Tongue (tissue), 2 donors: Measurements from ENCODE around the gene BRSK1. TPM values are rescaled to one million over a fixed set of nuclear protein-coding genes. Genes with fewer than 3 reads are reported as not detected.

Experiments
- DNase-seq: peaks from one replicate; pipeline ENCODE4 v3.0.0-alpha.2; 2015
- total RNA-seq: library from RNA; depleted of rRNA; stranded (reverse); fragments of >200 nt; gene quantifications from one replicate; pipeline ENCODE4 v1.2.3, GENCODE V29; 2014

BRSK1 gene
- total RNA-seq, 1 donor from 2014 or later = 5.0 TPM

DNA sequence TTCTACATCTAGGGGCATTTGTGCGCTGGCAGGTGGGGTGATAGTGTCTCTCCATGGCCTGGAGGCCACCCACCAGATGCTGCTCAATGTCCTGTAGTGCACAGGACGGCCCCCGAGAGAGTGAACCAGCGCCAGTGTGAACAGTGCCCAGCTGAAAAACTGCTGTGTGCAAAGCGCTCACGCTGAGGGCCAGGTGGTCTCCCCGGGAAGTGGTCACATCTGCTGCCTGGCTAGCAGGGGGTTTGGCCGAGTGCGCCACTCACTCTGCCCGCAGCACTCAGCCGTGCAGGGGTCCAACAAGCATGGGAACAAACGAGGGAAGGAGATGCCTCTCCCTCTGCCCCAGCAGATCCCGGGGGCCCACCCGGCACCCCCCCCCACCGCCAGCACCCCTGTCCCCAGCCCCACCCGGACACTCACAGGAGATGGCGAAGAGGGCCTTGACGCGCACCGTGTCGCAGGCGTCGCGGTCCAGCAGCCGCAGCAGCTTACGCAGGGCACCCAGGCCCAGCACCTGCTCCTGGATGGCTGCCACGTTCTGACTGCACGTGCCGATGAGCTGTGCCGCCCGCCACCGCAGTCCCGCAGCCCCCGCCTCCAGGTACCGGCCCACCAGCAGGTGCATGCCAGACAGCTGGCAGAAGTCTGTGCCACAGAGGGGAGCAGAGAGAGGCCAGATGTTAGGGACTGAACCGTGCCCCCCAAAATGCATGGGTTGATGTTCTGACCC is 9.7 kb upstream of the BRSK1 start:
- DNase-seq = no peak

DNA sequence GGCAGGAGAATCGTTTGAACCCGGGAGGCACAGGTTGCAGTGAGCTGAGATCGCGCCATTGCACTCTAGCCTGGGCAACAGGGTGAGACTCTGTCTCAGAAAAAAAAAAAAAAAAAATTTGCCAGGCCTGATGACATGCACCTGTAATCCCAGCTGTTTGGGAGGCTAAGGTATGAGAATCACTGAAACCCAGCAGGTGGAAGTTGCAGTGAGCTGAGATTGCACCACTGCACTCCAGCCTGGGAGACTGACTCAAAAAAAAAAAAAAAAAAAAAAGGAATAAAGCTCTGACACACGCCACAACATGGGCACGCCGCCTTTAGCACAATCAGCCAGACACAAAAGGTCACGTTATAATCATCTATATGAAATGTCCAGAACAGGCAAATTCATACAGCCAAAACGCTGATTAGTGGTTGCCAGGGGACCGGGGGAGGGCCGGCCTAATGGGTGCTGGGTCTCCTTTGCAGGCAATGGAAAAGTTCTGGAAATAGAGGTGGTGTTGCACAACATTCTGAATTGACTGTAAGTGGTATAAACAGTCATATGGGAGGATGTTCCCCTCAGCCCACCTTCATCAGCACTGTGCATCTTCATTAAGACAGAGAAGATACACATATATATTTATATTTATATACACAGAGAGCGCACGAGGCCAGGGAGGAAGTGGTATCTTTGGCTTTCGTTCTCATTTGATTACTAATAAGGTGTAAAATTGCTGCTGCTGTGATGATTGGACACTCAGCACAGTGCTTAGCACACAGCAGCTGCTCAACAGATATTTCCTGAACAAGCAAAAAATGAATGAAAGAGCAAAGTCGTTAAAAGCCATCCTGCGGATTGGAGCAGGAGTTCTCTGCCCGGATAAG is 7.7 kb upstream of the BRSK1 start:
- DNase-seq = no peak

DNA sequence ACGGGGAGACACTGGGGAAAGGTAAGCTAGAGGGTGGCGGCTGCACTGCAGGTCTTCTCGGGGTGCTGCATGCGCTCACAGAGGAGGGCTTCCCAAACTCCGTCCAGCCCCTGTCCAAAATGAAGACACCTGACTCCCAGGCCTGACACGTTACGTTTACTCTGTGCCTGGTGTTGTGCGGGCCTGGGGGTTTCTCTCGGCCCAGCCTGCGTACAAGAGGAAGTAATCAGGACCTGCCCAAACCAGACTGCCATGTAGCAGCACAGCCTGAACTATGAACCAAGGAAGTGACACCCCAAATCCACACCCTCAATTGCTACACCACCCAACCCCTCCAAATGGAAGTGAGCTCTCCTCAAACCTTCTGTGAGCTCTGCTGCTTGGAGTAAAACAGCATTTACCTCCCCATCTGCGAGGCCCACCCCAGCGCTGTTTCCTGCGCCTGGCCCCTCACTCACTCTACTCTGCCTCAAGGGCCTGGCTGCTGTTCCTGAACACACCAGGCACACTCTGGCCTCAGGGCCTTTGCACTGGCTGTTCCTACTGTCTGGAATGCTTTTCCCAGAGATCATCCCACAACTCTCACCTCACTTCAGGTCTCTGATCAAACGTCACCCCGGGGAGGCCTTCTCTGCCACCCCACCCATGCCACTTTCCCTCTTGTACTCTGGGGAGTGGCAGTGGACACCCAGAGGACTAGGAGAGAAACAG is 6.9 kb upstream of the BRSK1 start:
- no peak for DNase-seq

DNA sequence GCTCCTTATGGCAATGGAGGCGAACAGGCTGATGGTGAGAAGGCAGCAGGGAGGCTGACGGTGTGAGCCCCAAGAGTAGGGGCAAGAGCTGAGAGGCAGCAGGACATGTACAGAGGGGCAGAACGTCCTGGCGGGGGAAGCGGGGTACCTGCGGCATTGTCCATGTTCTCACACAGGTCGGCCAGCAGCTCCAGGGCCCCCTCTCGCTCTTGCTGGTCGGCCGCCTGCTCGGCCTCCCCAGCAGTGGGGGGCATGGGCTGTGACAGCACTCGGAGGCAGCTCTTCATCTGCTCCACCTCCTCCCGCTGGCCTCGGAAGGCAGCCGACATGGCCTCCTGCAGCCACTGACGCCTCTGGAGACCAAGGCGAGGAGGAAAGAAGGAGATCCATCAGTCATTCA is 6.3 kb upstream of the BRSK1 start:
- no peak for DNase-seq

DNA sequence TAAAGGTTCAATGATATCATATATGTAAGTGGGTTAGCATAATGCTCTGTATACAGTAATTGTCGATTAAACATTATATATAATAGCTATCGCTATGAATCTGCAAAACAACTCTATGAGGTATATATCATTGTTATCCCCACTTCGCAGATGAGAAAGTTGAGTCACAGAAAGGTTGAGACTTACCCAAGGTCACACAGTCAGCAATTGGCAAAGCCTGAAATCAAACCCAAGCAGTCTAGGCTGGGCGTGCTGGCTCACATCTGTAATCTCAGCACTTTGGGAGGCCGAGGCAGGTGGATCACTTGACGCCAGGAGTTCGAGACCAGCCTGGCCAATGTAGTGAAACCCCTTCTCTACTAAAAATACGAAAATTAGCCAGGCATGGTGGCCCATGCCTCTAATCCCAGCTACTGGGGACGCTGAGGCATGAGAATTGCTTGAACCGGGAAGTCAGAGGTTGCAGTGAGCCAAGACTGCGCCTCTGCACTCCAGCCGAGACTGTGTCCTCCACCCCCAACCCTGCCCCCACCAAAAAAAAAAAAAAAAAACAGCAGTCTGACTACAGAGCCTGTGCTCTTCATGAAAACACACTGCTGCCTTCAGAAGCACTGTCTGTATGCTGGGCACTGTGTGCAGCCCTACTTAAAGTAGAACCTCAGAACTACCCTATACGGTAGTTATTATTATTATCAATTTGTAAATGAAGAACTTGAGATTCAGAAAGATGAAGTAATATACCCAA is 5.2 kb upstream of the BRSK1 start:
- DNase-seq = no peak

DNA sequence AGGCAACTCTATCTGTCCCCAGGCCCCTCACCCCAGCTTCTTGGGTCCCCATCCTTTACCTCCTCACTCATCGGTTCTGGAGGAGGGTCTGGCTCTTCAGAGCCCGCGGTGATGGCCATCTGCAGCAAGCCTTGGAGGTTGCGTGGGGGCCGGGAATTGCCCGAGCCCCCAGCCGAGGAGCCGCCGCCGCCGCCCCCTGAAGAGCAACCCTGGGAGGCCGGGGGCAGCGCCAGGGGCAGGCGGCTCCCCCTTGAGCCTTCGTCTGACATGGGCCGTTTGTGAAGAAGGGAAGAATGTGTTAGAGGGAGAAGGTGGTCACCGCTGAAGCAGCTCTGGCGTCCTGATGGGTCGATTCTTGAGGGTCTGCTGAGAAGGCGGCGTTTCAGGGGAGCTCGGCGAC is 4.5 kb upstream of the BRSK1 start:
- no peak for DNase-seq

DNA sequence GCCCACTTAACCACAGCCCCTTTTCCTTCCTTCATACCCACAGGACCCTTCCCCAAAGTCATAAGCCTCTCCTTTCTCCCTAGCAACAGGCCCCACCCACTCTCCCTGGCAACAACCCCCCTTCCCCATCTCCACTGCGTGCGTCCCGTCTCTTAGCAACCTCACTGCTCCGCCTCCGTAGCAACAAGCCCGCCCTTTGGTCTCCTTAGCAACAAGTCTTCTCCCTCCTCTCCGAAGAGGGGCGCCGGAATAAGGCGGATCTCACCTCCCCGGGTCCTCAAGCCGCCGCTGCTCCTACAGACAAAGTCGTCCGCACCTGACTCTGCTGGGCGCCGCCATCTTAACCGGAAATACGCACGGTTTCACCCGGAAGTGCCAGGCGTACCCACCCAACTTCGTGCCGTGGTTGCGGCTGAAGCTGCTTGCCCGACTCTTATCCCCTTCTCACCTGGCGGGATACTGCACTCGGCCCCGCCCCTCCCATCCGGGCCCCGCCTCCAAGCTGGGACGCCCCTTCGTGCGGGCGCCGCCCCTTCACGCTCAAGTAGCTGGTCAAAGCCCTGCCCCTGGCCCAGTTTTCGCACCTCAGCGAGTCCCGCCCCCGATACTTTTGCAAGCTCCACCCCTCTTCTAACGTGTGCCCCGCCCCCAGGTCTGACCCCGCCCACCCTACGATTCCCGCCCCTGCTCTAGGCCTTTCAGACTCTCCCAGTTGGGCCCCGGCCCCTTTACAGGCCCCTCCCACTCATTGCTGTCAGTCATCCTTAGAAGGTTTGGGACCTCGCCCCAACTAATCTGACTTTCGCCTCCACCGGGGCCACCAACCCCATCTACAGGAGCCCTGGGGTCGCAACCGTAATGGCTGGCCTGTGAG is 3.8 kb upstream of the BRSK1 start, which contains the start of gene HSPBP1:
Gene HSPBP1, minus strand, starts transcription at position 341 of the 874 bp plus-strand sequence. CDS start 502 bp downstream, outside the sequence.
- DNase-seq = peak; percentile 97

DNA sequence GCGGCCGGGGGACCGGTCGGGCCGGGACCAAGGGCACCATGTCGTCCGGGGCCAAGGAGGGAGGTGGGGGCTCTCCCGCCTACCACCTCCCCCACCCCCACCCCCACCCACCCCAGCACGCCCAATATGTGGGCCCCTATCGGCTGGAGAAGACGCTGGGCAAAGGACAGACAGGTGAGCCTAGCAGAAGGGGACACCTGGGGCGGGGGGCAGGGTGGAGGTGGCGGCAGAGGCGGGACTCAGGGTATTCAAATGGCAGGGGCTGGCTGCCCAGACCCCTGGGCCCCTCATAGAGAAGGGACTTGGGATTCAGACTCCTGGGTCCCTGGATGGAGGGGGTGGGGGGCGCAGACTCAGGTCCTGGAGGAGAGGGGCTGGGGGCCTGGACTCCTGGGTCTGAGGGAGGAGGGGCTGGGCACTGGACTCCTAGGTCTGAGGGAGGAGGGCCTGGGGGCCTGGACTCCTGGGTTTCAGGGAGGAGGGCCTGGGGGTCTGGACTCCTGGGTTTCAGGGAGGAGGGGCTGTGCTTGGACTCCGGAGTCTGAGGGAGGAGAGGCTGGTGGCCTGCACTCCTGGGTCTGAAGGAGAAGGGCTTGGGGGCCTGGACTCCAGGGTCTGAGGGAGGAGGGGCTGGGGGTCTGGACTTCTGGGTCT is 735 bp downstream of the BRSK1 start:
- DNase-seq = no peak

DNA sequence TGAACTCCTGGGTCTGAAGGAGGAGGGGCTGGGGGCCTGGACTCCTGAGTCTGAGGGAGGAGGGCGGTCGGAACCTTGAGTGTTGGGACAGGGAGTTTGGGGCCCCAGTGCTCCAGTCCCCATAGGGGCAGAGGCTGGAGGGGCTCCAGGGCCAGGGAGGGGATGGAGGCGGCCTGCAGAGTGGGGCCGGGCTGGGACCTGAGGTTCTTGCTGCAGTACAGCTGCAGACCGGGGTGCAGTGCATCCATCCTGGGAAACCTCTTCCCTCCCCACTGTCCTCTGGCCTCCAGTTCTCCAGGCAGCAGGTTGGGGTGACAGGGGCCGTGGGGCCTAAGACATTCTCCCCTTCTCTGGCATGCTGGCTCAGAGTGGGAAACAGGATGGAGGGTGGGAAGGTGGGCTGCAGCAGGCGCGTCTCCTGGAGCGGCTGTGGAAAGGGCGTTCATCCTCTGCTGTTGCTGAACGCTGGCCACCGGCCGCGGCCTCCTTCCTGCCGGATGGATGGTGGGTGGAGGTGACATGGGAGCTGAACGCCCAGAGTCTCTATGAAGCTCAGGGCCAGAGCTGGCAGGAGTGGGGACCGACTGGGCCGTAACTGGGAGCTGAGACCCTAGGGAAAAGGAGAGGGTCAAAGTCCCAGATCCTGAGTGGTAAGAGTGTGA is 1.6 kb downstream of the BRSK1 start:
- no peak for DNase-seq

DNA sequence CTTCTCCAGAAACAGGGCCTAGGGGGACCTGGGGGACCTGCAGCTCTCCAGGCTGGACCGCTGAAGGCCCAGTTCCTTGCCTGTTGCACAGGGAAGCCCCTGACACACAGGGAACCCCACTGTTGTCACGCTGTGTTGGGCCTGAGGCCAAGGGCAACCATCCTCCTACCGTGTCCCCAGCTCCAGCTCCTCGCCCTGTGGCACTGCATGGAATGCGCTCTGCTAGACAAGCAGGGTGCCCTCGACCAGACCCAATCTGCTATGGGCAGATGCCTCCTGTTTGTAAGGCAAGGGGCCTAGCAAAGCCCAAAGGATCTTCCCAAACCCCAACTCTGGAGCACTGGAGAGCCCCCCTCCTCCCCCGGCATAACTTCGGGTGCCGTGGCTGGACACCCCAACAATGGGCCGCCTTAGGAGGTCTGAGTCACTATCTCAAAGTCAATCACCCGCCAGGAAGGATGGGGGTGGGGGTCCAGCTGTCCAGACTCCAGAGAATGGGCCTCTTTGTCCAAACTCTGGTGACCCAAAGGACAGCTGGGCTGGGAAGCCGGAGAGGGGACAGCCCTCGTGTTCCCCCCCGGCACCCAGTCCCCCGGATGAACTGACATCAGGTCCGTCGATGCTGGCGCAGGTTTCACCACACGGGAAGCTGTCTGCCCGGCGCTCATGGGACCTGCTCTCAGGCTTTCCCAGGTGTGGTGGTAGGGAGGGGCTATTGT is 3.7 kb downstream of the BRSK1 start:
- no peak for DNase-seq

DNA sequence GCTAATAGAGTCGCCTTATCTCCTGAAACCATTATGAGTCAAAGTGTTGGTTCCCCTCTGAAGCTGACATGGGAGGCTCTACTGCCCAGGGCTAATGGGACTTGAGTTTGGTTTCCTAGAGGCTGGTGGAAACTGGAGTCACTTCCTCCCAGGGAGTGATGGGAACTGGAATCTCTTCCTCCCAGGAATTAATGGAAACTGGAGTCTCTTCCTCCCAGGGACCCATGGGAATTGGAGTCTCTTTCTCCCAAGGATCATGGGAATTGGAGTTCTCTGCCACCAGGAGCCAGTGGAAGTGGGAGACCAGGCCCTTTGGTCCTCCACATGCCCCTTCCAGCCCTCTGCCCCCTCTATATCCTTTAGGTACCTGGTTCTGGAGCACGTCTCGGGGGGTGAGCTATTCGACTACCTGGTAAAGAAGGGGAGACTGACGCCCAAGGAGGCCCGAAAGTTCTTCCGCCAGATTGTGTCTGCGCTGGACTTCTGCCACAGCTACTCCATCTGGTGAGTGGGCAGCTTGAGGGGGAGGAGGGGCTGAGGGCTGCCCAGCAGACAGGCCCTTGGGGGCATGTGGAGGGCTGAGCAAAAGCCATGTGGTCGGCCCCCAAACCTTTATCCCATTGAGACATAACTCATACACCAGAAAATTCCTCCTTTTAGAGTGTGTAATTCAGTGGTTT is 5.5 kb downstream of the BRSK1 start:
- DNase-seq = no peak

DNA sequence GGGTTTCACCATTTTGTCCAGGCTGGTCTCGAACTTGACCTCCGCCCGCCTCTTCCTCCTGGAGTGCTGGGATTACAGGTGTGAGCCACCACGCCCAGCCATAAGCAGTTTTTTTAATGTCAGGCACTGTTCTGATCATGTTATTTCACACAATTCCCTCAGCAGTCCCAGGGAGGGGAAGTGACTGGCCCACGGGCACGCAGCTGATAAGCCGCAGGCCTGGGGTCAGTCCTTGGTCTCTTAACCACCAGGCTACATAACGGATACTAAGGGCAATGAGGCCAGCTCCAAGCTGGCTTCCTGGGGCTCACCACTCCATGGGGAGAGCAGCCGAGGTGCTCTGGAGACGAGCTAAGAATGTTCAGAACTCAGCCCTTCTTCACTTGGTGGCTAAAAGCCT is 13.5 kb downstream of the BRSK1 start:
- no peak for DNase-seq

DNA sequence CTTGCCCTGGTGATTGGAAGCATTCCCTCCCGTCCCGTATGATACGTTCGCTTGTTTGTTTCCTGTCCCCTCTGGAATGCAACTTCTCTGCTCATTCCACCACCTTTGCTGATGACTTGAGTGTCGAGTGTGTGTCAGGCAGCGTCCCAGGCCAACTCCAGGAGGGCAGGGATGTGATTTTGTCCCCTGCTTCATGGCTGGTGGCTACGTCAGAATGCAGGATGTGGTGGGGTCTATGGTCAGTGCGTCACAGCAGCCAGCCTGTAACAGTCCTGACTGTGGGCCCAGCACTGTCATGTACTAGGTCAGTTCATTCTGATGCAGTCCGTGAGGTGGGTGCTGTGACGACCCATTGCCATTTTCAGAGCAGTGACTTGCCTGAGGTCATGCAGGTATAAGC is 16.2 kb downstream of the BRSK1 start:
- no peak for DNase-seq

DNA sequence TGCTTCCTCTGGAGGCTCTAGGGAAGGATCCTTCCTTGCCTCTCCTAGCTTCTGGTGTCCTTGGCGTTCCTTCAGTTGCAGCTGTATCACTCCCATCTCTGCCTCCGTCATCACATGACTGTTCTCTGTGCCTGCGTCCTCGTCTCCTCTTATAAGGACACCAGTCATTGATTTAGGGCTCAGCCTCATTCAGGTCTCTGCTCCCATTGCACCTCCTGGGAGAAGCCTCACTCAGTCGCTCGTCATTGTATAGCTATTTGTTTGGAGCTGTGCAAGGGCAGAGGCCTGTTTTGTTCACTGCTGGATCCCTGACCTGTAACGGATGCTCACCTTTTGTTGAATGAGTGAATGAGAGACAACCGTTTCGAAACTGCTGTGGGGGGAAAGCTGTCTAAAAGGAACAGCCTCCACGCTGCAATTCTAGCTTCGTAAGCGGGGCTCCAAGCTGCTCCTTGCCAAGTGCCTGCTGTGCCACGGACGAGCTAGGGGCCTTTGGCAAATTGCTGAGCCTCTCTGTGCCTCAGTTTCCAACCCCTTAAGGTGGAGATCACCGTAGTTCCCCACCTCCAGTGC is 17.2 kb downstream of the BRSK1 start:
- DNase-seq = no peak

DNA sequence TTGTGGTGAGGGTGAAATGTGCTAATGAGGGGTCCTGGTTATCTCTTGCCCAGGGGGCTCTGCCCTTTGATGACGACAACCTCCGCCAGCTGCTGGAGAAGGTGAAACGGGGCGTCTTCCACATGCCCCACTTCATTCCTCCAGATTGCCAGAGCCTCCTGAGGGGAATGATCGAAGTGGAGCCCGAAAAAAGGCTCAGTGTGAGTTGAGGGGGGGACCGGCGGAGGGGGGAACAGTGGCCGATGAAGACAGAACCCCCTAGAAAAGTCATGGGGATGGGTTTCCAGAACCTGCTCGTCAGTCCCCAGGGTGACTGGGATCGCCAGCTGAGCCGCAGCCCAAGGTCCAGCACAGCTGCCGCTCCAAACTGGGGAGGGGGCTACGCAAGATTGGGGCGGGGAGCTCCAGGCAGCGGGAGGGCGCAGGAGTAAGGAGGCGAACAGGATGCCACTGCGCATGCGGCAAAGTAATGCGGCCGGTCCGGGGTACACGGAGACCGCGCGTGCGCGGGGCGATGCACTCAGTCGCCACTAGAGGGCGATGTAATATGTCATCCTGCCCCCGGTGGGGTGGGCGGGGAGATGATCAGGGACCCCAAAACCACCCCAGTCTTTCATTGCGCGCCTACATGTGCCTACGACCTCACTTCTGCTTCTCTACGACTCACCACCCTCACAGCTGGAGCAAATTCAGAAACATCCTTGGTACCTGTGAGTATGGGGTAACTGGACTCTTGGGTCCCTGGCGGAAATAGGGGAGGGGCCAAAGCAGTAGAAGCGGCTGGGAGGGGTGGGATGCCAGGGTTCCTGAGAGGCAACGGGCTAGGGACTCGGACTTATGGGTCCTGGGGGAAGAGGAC is 17.9 kb downstream of the BRSK1 start:
- DNase-seq = peak; percentile 94

DNA sequence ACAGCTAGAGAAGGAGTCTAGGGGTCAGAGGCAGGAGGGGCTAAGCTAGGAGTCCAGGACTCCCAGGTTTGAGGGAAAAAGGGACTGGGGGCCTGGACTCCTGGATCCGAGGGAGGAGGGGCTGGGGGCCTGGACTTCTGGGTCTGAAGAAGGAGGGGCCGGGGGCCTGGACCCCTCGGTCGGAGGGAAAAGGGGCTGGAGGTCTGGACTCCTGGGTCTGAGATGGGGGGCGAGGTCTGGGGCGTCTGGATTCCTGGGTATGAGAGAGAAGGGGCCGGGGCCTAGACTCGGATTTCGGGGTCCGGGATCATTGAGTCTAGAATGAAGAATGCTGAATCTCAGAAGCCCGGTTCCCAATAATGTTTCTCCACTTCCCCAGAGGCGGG is 18.5 kb downstream of the BRSK1 start:
- DNase-seq = no peak

DNA sequence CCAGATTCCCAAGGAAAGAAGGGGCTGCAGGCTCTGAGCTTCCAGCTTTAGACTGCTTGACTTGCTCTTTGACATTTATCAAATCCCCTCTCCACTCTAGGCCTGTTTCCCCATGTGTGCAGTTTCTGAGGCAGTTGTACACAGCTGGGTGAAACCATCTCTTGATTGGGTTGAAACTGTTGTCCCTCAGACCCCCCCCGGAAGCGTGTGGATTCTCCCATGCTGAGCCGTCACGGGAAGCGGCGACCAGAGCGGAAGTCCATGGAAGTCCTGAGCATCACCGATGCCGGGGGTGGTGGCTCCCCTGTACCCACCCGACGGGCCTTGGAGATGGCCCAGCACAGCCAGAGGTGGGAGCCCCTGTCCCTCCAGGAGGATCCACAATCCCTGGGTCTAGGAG is 19.7 kb downstream of the BRSK1 start:
- no peak for DNase-seq
